WTC11 (cell line): ENCODE measurements around the gene MARCHF10. TPM values are rescaled to one million over a fixed set of nuclear protein-coding genes. Genes with fewer than 3 reads are reported as not detected.

Experiments used
- ATAC-seq: fragments of 200-7000 bp; cut with Tn5 transposase; 2 replicates; pipeline ENCODE4 v1.10.0; 2021; ENCODE audit warnings: mild to moderate bottlenecking, moderate library complexity
- CTCF ChIA-PET: fragments of 300-600 bp; sonication (Branson Sonifier 250); formaldehyde crosslinking; loops from one replicate; lab custom pipeline; 2021; ENCODE audit warnings: antibody characterized with exemption; lab: Charles Lee
- POLR2A ChIA-PET: fragments of 350-600 bp; sonication (Branson Sonifier 250); formaldehyde crosslinking; loops from one replicate; lab custom pipeline; 2021; ENCODE audit warnings: antibody characterized with exemption; lab: Charles Lee
- DNase-seq: peaks from one replicate; pipeline ENCODE4 v3.0.0; 2021; ENCODE audit warnings: low spot score
- H3K27ac Mint-ChIP-seq: 2 replicates; pipeline ENCODE4 v1.8.0; 2021; ENCODE audit warnings: mixed read lengths
- H3K27me3 Mint-ChIP-seq: 2 replicates; pipeline ENCODE4 v1.8.0; 2021; ENCODE audit warnings: low read depth, mild to moderate bottlenecking, moderate library complexity, mixed read lengths
- H3K36me3 Mint-ChIP-seq: 2 replicates; pipeline ENCODE4 v1.8.0; 2021; ENCODE audit warnings: mixed read lengths
- H3K4me1 Mint-ChIP-seq: 2 replicates; pipeline ENCODE4 v1.8.0; 2022; ENCODE audit warnings: mixed read lengths
- H3K4me3 Mint-ChIP-seq: 2 replicates; pipeline ENCODE4 v1.8.0; 2021; ENCODE audit warnings: mild to moderate bottlenecking, moderate library complexity, mixed read lengths
- H3K9me3 Mint-ChIP-seq: 2 replicates; pipeline ENCODE4 v1.8.0; 2021; ENCODE audit warnings: mixed read lengths
- AFF4 ChIP-seq: sonication (generic); formaldehyde crosslinking; IDR thresholded peaks from 2 replicates; pipeline ENCODE4 v1.8.1; 2023; ENCODE audit warnings: mild to moderate bottlenecking, missing genetic modification reagents, borderline replicate concordance
- CDX4 ChIP-seq: fragments of 250-450 bp; sonication (Bioruptor Pico); IDR thresholded peaks from 2 replicates; pipeline ENCODE4 v1.9.0; 2021; ENCODE audit warnings: moderate library complexity, mild to moderate bottlenecking, inconsistent platforms, borderline replicate concordance
- CREM ChIP-seq: sonication (generic); formaldehyde crosslinking; IDR thresholded peaks from 2 replicates; pipeline ENCODE4 v1.8.1; 2022; ENCODE audit warnings: mild to moderate bottlenecking, missing genetic modification reagents, moderate library complexity
- FOXK1 ChIP-seq: sonication (generic); formaldehyde crosslinking; IDR thresholded peaks from 2 replicates; pipeline ENCODE4 v1.8.0; 2022; ENCODE audit warnings: mild to moderate bottlenecking, moderate library complexity, missing genetic modification reagents
- FOXP1 ChIP-seq: sonication (generic); formaldehyde crosslinking; IDR thresholded peaks from 2 replicates; pipeline ENCODE4 v1.8.0; 2022; ENCODE audit warnings: missing genetic modification reagents, mild to moderate bottlenecking, moderate library complexity, borderline replicate concordance
- FOXP4 ChIP-seq: sonication (generic); formaldehyde crosslinking; IDR thresholded peaks from 2 replicates; pipeline ENCODE4 v1.8.0; 2022; ENCODE audit warnings: mild to moderate bottlenecking, missing genetic modification reagents
- GABPB1 ChIP-seq: sonication (generic); formaldehyde crosslinking; IDR thresholded peaks from 2 replicates; pipeline ENCODE4 v1.8.1; 2023; ENCODE audit warnings: mild to moderate bottlenecking, missing genetic modification reagents
- JUN ChIP-seq: sonication (generic); formaldehyde crosslinking; IDR thresholded peaks from 2 replicates; pipeline ENCODE4 v1.8.0; 2023; ENCODE audit warnings: mild to moderate bottlenecking, missing genetic modification reagents
- KAT7 ChIP-seq: sonication (generic); formaldehyde crosslinking; IDR thresholded peaks from 2 replicates; pipeline ENCODE4 v1.8.1; 2023; ENCODE audit warnings: missing genetic modification reagents, mild to moderate bottlenecking, borderline replicate concordance
- MLX ChIP-seq: sonication (generic); formaldehyde crosslinking; IDR thresholded peaks from 2 replicates; pipeline ENCODE4 v1.8.1; 2023; ENCODE audit warnings: mild to moderate bottlenecking, missing genetic modification reagents, moderate library complexity
- MXD4 ChIP-seq: fragments of 250-450 bp; sonication (Bioruptor Pico); IDR thresholded peaks from 2 replicates; pipeline ENCODE4 v1.8.0; 2021; ENCODE audit warnings: mild to moderate bottlenecking, moderate library complexity, borderline replicate concordance
- MYBL2 ChIP-seq: sonication (generic); formaldehyde crosslinking; IDR thresholded peaks from 2 replicates; pipeline ENCODE4 v1.8.1; 2023; ENCODE audit warnings: mild to moderate bottlenecking, moderate library complexity, missing genetic modification reagents
- NR3C1 ChIP-seq: sonication (generic); formaldehyde crosslinking; conservative IDR thresholded peaks from 2 replicates; pipeline ENCODE4 v1.8.1; 2023; ENCODE audit warnings: low read depth, mild to moderate bottlenecking, missing genetic modification reagents
- TCF7 ChIP-seq: sonication (generic); formaldehyde crosslinking; IDR thresholded peaks from 2 replicates; pipeline ENCODE4 v1.8.0; 2022; ENCODE audit warnings: mild to moderate bottlenecking, low read depth, missing genetic modification reagents, moderate library complexity
- TP53 ChIP-seq: sonication (generic); formaldehyde crosslinking; IDR thresholded peaks from 2 replicates; pipeline ENCODE4 v1.8.1; 2023; ENCODE audit warnings: mild to moderate bottlenecking, missing genetic modification reagents
- USF1 ChIP-seq: sonication (generic); formaldehyde crosslinking; IDR thresholded peaks from 2 replicates; pipeline ENCODE4 v1.8.0; 2022; ENCODE audit warnings: mild to moderate bottlenecking, missing genetic modification reagents
- ZBTB21 ChIP-seq: sonication (generic); formaldehyde crosslinking; IDR thresholded peaks from 2 replicates; pipeline ENCODE4 v1.8.1; 2023; ENCODE audit warnings: mild to moderate bottlenecking, missing genetic modification reagents, borderline replicate concordance
- ZNF219 ChIP-seq: sonication (generic); formaldehyde crosslinking; IDR thresholded peaks from 2 replicates; pipeline ENCODE4 v1.8.0; 2023; ENCODE audit warnings: missing genetic modification reagents, mild to moderate bottlenecking, borderline replicate concordance
- ZNF317 ChIP-seq: sonication (generic); formaldehyde crosslinking; IDR thresholded peaks from 2 replicates; pipeline ENCODE4 v1.8.1; 2023; ENCODE audit warnings: low read depth, mild to moderate bottlenecking, moderate library complexity, missing genetic modification reagents, borderline replicate concordance
- ZNF396 ChIP-seq: fragments of 250-450 bp; sonication (Bioruptor Pico); IDR thresholded peaks from 2 replicates; pipeline ENCODE4 v1.8.0; 2021; ENCODE audit warnings: mild to moderate bottlenecking, moderate library complexity, borderline replicate concordance
- ZNF416 ChIP-seq: fragments of 250-450 bp; sonication (Bioruptor Pico); IDR thresholded peaks from 2 replicates; pipeline ENCODE4 v1.9.0; 2021; ENCODE audit warnings: mild to moderate bottlenecking, inconsistent platforms
- ZNF423 ChIP-seq: fragments of 250-450 bp; sonication (Bioruptor Pico); IDR thresholded peaks from 2 replicates; pipeline ENCODE4 v2.1.2; 2022; ENCODE audit warnings: mild to moderate bottlenecking, moderate library complexity
- ZNF671 ChIP-seq: fragments of 250-450 bp; sonication (Bioruptor Pico); IDR thresholded peaks from 2 replicates; pipeline ENCODE4 v1.8.0; 2021; ENCODE audit warnings: mild to moderate bottlenecking
- total RNA-seq: library from RNA; stranded (reverse); gene quantifications from 3 replicates; pipeline ENCODE4 v1.2.3, GENCODE V29; 2021
- TF ChIP-seq, protein P1 (sequence below): sonication (generic); formaldehyde crosslinking; IDR thresholded peaks from 2 replicates; pipeline ENCODE4 v1.8.1; 2022; ENCODE audit warnings: mild to moderate bottlenecking, moderate library complexity, missing genetic modification reagents
- TF ChIP-seq, protein P2 (sequence below): sonication (generic); formaldehyde crosslinking; IDR thresholded peaks from 2 replicates; pipeline ENCODE4 v1.8.0; 2022; ENCODE audit warnings: mild to moderate bottlenecking, missing genetic modification reagents
- TF ChIP-seq, protein P3 (sequence below): fragments of 250-450 bp; sonication (Bioruptor Pico); IDR thresholded peaks from 2 replicates; pipeline ENCODE4 v2.1.2; 2022; ENCODE audit warnings: mild to moderate bottlenecking, moderate library complexity

MARCHF10 gene
- total RNA-seq, 1 experiment from 2014 or later: 1.0 TPM

- TF ChIP-seq, protein P1, sequence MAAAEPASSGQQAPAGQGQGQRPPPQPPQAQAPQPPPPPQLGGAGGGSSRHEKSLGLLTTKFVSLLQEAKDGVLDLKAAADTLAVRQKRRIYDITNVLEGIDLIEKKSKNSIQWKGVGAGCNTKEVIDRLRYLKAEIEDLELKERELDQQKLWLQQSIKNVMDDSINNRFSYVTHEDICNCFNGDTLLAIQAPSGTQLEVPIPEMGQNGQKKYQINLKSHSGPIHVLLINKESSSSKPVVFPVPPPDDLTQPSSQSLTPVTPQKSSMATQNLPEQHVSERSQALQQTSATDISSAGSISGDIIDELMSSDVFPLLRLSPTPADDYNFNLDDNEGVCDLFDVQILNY (CRISPR knock-in tag): no peak
- TF ChIP-seq ZNF317 (CRISPR knock-in tag) (no peak), MXD4 (no peak), FOXK1 (no peak), CDX4 (CRISPR knock-in tag) (no peak), ZNF219 (CRISPR knock-in tag) (no peak), USF1 (CRISPR knock-in tag) (no peak)
- TF ChIP-seq, protein P2, sequence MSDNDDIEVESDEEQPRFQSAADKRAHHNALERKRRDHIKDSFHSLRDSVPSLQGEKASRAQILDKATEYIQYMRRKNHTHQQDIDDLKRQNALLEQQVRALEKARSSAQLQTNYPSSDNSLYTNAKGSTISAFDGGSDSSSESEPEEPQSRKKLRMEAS: no peak
Measured at GRCh38 chr17:62857526-62857925, 49.4 kb upstream of the MARCHF10 start (continued).

DNA sequence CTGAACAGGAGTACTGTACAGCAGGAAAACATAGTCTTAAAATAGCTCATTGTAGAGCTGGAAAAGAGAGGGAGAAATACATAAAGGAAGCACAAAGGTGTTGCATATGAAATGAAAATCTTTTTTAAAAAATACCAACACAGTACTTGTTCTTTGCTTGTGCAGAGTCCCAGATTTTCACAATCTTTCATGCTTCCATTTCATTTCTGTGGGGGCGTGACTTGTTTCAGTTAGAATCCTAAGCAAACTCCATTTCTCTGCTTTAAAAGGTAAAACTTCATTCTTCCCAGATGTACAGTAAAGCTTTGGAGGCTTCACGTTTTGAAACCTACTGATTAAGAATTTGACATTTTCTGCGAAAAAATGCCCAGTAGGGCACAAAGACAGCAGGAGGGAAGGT is 48.5 kb upstream of the MARCHF10 start:
- Mint-ChIP-seq H3K27me3 (no peaks in the 10 kb centered on the region), H3K4me3 (no peak overlapping the region), H3K9me3 (no peaks in the 10 kb centered on the region), H3K27ac (no peak overlapping the region), H3K4me1 (peaks cover 8% of the 10 kb centered on the region), H3K36me3 (no peaks in the 10 kb centered on the region)
- POLR2A ChIA-PET: no interaction called here
- no peak for ATAC-seq
- no peak for DNase-seq
- CTCF ChIA-PET: no interaction called here
- TF ChIP-seq FOXP1 (CRISPR knock-in tag): no peak
- no peak for TF ChIP-seq GABPB1 (CRISPR knock-in tag)
- no peak for TF ChIP-seq ZNF671 (CRISPR knock-in tag)
- TF ChIP-seq MLX (CRISPR knock-in tag): no peak
- no peak for TF ChIP-seq ZNF219 (CRISPR knock-in tag)
- TF ChIP-seq CREM (CRISPR knock-in tag): no peak
- no peak for TF ChIP-seq FOXP4 (CRISPR knock-in tag)
- no peak for TF ChIP-seq AFF4 (CRISPR knock-in tag)
- TF ChIP-seq, protein P3, sequence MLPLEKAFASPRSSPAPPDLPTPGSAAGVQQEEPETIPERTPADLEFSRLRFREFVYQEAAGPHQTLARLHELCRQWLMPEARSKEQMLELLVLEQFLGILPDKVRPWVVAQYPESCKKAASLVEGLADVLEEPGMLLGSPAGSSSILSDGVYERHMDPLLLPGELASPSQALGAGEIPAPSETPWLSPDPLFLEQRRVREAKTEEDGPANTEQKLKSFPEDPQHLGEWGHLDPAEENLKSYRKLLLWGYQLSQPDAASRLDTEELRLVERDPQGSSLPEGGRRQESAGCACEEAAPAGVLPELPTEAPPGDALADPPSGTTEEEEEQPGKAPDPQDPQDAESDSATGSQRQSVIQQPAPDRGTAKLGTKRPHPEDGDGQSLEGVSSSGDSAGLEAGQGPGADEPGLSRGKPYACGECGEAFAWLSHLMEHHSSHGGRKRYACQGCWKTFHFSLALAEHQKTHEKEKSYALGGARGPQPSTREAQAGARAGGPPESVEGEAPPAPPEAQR (CRISPR knock-in tag): no peak
- TF ChIP-seq KAT7 (CRISPR knock-in tag): no peak
- TF ChIP-seq ZNF396 (CRISPR knock-in tag): no peak
- no peak for TF ChIP-seq JUN
- no peak for TF ChIP-seq ZBTB21 (CRISPR knock-in tag)
- TF ChIP-seq MYBL2 (CRISPR knock-in tag): no peak
- no peak for TF ChIP-seq ZNF423 (CRISPR knock-in tag)
- no peak for TF ChIP-seq ZNF416
- TF ChIP-seq FOXK1: no peak
- no peak for TF ChIP-seq NR3C1 (CRISPR knock-in tag)
- TF ChIP-seq TCF7 (CRISPR knock-in tag): no peak
- no peak for TF ChIP-seq TP53
- TF ChIP-seq, all 79 proteins: peak for 0
